ENCODE data around the gene PLSCR4. TPM values are rescaled to one million over a fixed set of nuclear protein-coding genes. Genes with fewer than 3 reads are reported as not detected.

Gene PLSCR4
- total and polyA plus RNA-seq, 9 of the 15 experiments (the other 6 are each of a cell fraction or from before 2014, with no cell fraction given): 0.11 to 0.68 (median 0.21) TPM

DNA sequence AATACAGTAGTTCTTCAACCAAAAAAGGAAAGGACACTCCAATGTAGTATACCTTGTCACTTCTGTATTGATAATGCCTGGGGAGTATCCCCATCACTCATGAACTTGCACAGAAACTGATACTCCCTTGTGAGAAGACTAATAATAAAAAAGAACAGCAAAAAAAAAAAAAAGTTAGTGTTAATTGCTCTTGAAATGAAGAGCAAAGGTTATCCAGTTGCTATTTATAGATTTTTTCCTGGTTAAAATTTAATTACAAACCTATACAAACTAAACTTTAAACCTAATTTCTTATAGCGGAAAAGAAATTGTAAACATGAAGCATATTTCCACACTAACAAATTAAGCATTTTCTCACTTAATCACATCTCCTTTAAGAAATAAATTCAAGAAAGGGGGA lies 96.6 kb downstream of the PLSCR4 start:
- POLR2A ChIA-PET: no interaction called here
- H2AFZ ChIP-seq (ENCODE audit: low read depth, low read length): no peak overlapping the region
- no peaks in the 10 kb centered on the region for H3K9me3 ChIP-seq (replicated peaks; ENCODE audit: control insufficient read depth, insufficient read depth, low read depth, low read length)
- no peaks in the 10 kb centered on the region for H3K9me1 ChIP-seq (ENCODE audit: control insufficient read depth, insufficient read depth, low read length)
- no peaks in the 10 kb centered on the region for H3K27me3 ChIP-seq (ENCODE audit: control insufficient read depth in 2 of 2, insufficient read depth in 2 of 2, low read length in 2 of 2)
- TF ChIP-seq U2AF1 (optimal IDR thresholded peaks at IDR 0.05; ENCODE audit: low read depth, low read length): no peak
- no peak overlapping the region for H3K4me3 ChIP-seq
- BruUV-seq (replicated peaks): no TSS peak
- FAIRE-seq: no peak
- H4K20me1 ChIP-seq (replicated peaks; ENCODE audit: control insufficient read depth, insufficient read depth, low read length): no peaks in the 10 kb centered on the region
- H3K9ac ChIP-seq (ENCODE audit: insufficient read depth in 1 of 2, low read depth in 2 of 2, low read length in 2 of 2): no peak overlapping the region
- no peaks in the 10 kb centered on the region for H3K36me3 ChIP-seq (ENCODE audit: control insufficient read depth, insufficient read depth, low read length)
- no peak overlapping the region for H3K27ac ChIP-seq (ENCODE audit: extremely low read depth, low read depth, low read length)
- intact Hi-C loops (cut with micrococcal nuclease) (no loop called here), in situ Hi-C loops (cut with MboI) (no loop called here)
- 0% methylated on average over 1 of the region's 1 CpG for WGBS (ENCODE audit: insufficient coverage, low coverage, missing lambda C conversion rate)
- ATAC-seq: no peak
- H3K4me2 ChIP-seq (ENCODE audit: insufficient read depth, low read length): no peak overlapping the region
- no peak for DNase-seq (ENCODE audit: extremely low read depth in 1 of 4, low spot score in 3 of 4)
- H3K79me2 ChIP-seq (ENCODE audit: control insufficient read depth, insufficient read depth, low read length): no peaks in the 10 kb centered on the region
- CTCF ChIA-PET (ENCODE audit: low intra/inter-chr PET ratio): no interaction called here
- no peaks in the 10 kb centered on the region for H3K4me1 ChIP-seq (replicated peaks in 1 of 2; ENCODE audit: control insufficient read depth in 2 of 2, insufficient read depth in 2 of 2, low read length in 2 of 2)

DNA sequence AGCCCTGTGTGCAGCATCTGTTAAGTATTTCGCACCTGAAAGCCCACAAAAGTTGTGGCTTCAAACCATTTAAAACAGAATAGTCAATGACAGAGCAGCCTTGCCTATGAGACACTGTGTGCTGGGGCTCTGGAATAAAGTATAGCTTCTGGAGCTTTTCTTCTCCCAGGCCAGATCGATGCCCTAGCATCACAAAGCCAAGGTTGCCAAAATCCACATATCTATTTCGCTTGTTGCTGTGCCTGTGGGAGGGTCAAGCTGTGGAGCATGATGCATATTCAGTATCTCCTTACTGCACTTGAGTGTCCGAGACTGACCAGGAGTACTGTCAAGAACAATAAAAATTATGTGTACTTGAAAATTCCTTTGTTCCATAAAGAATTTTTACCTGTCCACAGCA lies 97.5 kb downstream of the PLSCR4 start:
- BruUV-seq (replicated peaks): no TSS peak
- H3K9ac ChIP-seq (ENCODE audit: insufficient read depth in 1 of 2, low read depth in 2 of 2, low read length in 2 of 2): no peak overlapping the region
- WGBS (ENCODE audit: insufficient coverage, low coverage, missing lambda C conversion rate): 4% methylated on average over 4 of the region's 4 CpGs
- ChIA-PET CTCF (ENCODE audit: low intra/inter-chr PET ratio) (no interaction called here), POLR2A (no interaction called here)
- H3K4me1 ChIP-seq (replicated peaks in 1 of 2; ENCODE audit: control insufficient read depth in 2 of 2, insufficient read depth in 2 of 2, low read length in 2 of 2): no peaks in the 10 kb centered on the region
- H3K9me1 ChIP-seq (ENCODE audit: control insufficient read depth, insufficient read depth, low read length): no peaks in the 10 kb centered on the region
- in situ Hi-C loops (cut with MboI): no loop called here
- intact Hi-C loops (cut with micrococcal nuclease): no loop called here
- TF ChIP-seq ZBTB2 (IDR thresholded peaks at IDR 0.05) (no peak), ZNF121 (CRISPR knock-in tag; conservative IDR thresholded peaks at IDR 0.05) (no peak), RBFOX2 (IDR thresholded peaks at IDR 0.05; ENCODE audit: low read depth, low read length) (no peak), GTF2A2 (tag; IDR thresholded peaks at IDR 0.05) (no peak), SNRNP70 (optimal IDR thresholded peaks at IDR 0.05; ENCODE audit: low read depth, low read length) (no peak), HMG20A (CRISPR knock-in tag; conservative IDR thresholded peaks at IDR 0.05) (no peak), ZFP36 (IDR thresholded peaks at IDR 0.05; ENCODE audit: low read depth, low read length, partially characterized antibody) (no peak)
- TF ChIP-seq, protein P1, sequence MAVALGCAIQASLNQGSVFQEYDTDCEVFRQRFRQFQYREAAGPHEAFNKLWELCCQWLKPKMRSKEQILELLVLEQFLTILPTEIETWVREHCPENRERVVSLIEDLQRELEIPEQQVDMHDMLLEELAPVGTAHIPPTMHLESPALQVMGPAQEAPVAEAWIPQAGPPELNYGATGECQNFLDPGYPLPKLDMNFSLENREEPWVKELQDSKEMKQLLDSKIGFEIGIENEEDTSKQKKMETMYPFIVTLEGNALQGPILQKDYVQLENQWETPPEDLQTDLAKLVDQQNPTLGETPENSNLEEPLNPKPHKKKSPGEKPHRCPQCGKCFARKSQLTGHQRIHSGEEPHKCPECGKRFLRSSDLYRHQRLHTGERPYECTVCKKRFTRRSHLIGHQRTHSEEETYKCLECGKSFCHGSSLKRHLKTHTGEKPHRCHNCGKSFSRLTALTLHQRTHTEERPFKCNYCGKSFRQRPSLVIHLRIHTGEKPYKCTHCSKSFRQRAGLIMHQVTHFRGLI (CRISPR knock-in tag; IDR thresholded peaks at IDR 0.05): no peak
- TF ChIP-seq, protein P2, sequence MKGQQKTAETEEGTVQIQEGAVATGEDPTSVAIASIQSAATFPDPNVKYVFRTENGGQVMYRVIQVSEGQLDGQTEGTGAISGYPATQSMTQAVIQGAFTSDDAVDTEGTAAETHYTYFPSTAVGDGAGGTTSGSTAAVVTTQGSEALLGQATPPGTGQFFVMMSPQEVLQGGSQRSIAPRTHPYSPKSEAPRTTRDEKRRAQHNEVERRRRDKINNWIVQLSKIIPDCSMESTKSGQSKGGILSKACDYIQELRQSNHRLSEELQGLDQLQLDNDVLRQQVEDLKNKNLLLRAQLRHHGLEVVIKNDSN (CRISPR knock-in tag; IDR thresholded peaks at IDR 0.05): no peak
- no peaks in the 10 kb centered on the region for H3K27me3 ChIP-seq (ENCODE audit: control insufficient read depth in 2 of 2, insufficient read depth in 2 of 2, low read length in 2 of 2)
- H3K27ac ChIP-seq (ENCODE audit: extremely low read depth, low read depth, low read length): no peak overlapping the region
- H3K79me2 ChIP-seq (ENCODE audit: control insufficient read depth, insufficient read depth, low read length): no peaks in the 10 kb centered on the region
- no peaks in the 10 kb centered on the region for H3K9me3 ChIP-seq (replicated peaks; ENCODE audit: control insufficient read depth, insufficient read depth, low read depth, low read length)
- H3K4me2 ChIP-seq (ENCODE audit: insufficient read depth, low read length): no peak overlapping the region
- DNase-seq (ENCODE audit: extremely low read depth in 1 of 4, low spot score in 3 of 4) (no peak), FAIRE-seq (no peak), ATAC-seq (no peak)
- no peaks in the 10 kb centered on the region for H4K20me1 ChIP-seq (replicated peaks; ENCODE audit: control insufficient read depth, insufficient read depth, low read length)
- H2AFZ ChIP-seq (ENCODE audit: low read depth, low read length): no peak overlapping the region
- H3K4me3 ChIP-seq: no peak overlapping the region
- H3K36me3 ChIP-seq (ENCODE audit: control insufficient read depth, insufficient read depth, low read length): no peaks in the 10 kb centered on the region
